ENCODE data around the gene EXTL2. TPM values are rescaled to one million over a fixed set of nuclear protein-coding genes. Genes with fewer than 3 reads are reported as not detected.
A peak's percentile ranks its signal among the peaks of the same experiment; 100 is the strongest.

EXTL2 gene
- total RNA-seq, result 1 to 10 TPM; 1.6 to 9.1 (median 8.5) TPM

- DNase-seq, result peak; percentile 71 to 92 (median 86)
- Histone ChIP-seq H3K27ac (peak within 1 kb of the TSS; percentile 81 to 98 (median 92)), H3K4me3 (peak within 1 kb of the TSS; percentile 73 to 86 (median 80)), H3K36me3 (peaks cover 0 to 4% (median 0%) of the 10 kb centered on the region in 3 donors), H3K4me1 (peaks cover 0 to 23% (median 3%) of the 10 kb centered on the region in 4 donors), H3K27me3 (no peaks in the 10 kb centered on the region), H3K9me3 (peaks cover 0 to 6% (median 0%) of the 10 kb centered on the region in 4 donors)
- no peak for TF ChIP-seq CTCF (IDR thresholded peaks at IDR 0.05)
- peak in 1 of 2 donors; percentile 52 for TF ChIP-seq POLR2A (IDR thresholded peaks at IDR 0.05)
These were observed at the start of gene EXTL2 for GRCh38 chr1:100894603-100895539. Gene EXTL2, minus strand, starts transcription at chr1:100894842. Its CDS starts 6,085 bp downstream, at chr1:100888757.

- no peak for DNase-seq
- Histone ChIP-seq H3K27ac (no peak overlapping the region), H3K36me3 (peaks cover 0 to 10% (median 0%) of the 10 kb centered on the region in 3 donors), H3K4me3 (no peak overlapping the region), H3K9me3 (no peaks in the 10 kb centered on the region), H3K4me1 (peaks cover 0 to under 1% (median 0%) of the 10 kb centered on the region in 4 donors), H3K27me3 (no peaks in the 10 kb centered on the region)
- TF ChIP-seq CTCF (IDR thresholded peaks at IDR 0.05), result no peak
- TF ChIP-seq POLR2A (IDR thresholded peaks at IDR 0.05), result no peak
These were observed 48.9 kb upstream of the EXTL2 start for GRCh38 chr1:100943533-100943932.

GRCh38 chr1:100942304-100943046, 47.8 kb upstream of the EXTL2 start:
- Histone ChIP-seq H3K36me3 (peaks cover 0 to 19% (median 0%) of the 10 kb centered on the region in 3 donors), H3K27me3 (no peaks in the 10 kb centered on the region), H3K27ac (no peak overlapping the region), H3K4me1 (no peaks in the 10 kb centered on the region), H3K9me3 (no peaks in the 10 kb centered on the region), H3K4me3 (no peak overlapping the region)
- TF ChIP-seq CTCF (IDR thresholded peaks at IDR 0.05) (no peak), POLR2A (IDR thresholded peaks at IDR 0.05) (no peak)
- DNase-seq, result no peak

- no peak for DNase-seq
- Histone ChIP-seq H3K4me1 (no peaks in the 10 kb centered on the region), H3K9me3 (no peaks in the 10 kb centered on the region), H3K36me3 (peaks cover 0 to 19% (median 0%) of the 10 kb centered on the region in 3 donors), H3K27me3 (no peaks in the 10 kb centered on the region), H3K27ac (no peak overlapping the region), H3K4me3 (no peak overlapping the region)
- TF ChIP-seq POLR2A (IDR thresholded peaks at IDR 0.05) (no peak), CTCF (IDR thresholded peaks at IDR 0.05) (no peak)
These were observed 47.1 kb upstream of the EXTL2 start for GRCh38 chr1:100941580-100942216.

GRCh38 chr1:100941098-100941527, 46.5 kb upstream of the EXTL2 start:
- TF ChIP-seq POLR2A (IDR thresholded peaks at IDR 0.05) (no peak), CTCF (IDR thresholded peaks at IDR 0.05) (no peak)

More at GRCh38 chr1:100941098-100941527, 46.5 kb upstream of the EXTL2 start:
- Histone ChIP-seq H3K27ac (no peak overlapping the region), H3K36me3 (peaks cover 0 to 19% (median 0%) of the 10 kb centered on the region in 3 donors), H3K4me3 (no peak overlapping the region), H3K27me3 (no peaks in the 10 kb centered on the region), H3K4me1 (no peaks in the 10 kb centered on the region), H3K9me3 (no peaks in the 10 kb centered on the region)
- DNase-seq, result no peak

Data from Peyer's patch (tissue), 4 donors.